GM18858 (cell line): Measurements from ENCODE around the gene SPATC1L.

ENCODE experiments used
- ATAC-seq: cut with Tn5 transposase; IDR thresholded peaks from one replicate; pipeline ENCODE4 v1.9.1; 2021; ENCODE audit not compliant: unreplicated experiment

SPATC1L gene

DNA sequence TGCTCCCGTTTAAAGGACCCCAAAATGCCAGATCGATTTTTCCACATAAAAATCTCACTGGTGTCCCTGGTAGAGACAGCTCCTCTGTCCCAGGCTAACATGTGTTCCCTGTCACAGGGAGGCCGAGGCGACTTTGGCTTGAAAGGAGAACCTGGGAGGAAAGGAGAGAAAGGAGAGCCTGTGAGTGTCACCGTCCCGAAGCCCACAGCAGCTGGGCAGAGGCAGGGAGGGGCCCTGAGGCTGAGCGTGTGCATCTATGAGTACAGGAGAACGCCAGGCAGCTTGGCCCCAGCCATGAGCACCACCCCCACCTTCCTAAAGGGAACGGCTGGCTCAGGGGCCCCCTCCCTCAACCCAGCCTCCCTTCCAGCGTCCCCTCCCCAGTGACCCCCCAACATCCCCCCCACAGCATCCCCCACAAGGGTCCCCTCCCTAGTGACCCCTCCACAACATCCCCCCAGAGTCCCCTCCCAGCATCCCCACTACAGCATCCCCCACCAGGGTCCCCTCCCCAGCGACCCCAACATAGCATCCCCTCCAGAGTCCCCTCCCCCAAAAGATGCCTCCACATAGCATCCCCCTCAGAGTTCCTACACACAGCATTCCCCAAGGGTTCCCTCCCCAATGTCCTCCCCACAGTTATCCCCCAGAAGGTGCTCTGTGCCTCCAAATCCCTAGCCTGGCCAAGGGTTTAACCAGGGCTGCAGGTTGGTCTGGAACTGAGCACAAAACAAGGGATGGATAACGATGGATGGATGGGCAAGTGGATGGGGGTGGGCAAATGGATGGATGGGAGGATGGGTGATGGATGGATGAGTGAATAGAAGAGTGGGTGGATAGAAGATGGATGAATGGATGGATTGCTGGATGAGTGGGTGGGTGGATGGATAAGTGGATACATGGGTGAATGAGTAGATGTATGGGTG, 61.2 kb downstream of the SPATC1L start:
- ATAC-seq = no peak

GRCh38 chr21:46122237-46122671, 62.0 kb downstream of the SPATC1L start:
- ATAC-seq = no peak

DNA sequence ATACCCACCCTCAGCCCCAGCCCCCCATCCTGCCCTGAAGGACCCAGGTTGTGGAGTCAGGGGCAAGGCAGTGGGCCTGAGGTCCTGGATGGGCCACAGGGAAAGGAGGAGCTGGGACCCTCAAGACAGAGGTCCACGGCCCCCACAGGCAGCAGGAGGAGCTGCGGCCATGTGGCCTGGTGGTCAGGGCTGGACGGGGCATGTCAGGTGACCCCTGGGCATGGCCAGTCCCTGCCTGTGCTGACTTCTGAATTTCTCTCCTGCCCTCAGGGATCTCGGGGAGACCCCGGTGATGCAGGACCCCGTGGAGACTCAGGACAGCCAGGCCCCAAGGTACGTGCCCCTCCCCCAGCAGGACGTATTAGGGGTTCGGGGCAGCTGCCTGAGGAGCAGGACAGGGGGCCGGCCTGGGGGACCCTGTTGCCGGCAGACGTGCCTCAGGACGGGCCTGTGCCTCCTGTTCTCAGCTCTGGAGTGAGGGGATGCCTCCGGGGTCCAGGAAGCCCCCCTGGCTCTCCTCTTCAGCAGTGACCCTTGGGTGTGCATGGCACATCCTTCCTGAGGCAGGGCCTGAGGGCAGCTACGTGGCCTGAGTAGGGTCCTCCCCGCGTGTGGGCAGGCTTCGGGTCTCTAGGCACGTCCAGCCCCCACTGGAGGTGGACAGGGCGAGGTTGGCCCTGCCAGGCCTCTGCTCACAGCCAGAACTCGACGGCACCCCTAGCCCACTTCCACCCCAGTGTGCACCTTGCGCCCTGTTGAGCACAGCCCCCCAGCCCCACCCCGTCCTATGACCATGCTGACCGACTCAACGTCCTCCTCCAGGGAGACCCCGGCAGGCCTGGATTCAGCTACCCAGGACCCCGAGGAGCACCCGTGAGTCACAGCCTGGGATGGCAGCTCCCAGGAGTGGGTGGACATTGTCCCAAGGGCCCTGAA, 62.7 kb downstream of the SPATC1L start:
- ATAC-seq = no peak

- no peak for ATAC-seq
Measured at GRCh38 chr21:46120301-46121285, 63.7 kb downstream of the SPATC1L start.

GRCh38 chr21:46119637-46120271, 64.5 kb downstream of the SPATC1L start:
- ATAC-seq = no peak

DNA sequence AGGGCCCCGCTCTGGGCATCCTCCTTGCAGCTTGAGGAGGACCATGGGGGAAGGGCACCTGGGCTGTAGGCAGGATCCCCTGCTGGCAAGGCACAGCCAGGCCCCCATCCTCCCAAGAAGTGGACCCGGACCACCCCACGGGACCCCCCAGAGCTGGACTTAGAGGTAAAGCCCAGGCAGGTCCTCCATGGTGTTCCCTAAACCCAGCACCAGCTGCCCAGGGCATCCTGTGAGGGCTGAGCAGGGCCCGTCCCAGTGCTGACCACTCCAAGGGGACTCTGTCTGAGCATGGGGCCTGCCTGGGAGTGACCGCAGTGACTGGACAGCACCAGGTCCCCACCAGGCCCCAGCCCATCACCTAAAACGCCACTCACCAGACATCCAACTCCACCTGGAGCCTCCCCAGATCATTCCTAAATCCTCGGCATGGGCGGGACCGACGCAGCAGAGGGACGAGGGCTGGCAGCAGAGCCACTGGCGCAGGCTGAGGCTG, 65.1 kb downstream of the SPATC1L start:
- ATAC-seq = no peak

GRCh38 chr21:46118316-46119143, 65.7 kb downstream of the SPATC1L start:
- ATAC-seq = no peak

GRCh38 chr21:46117586-46118315, 66.5 kb downstream of the SPATC1L start:
- ATAC-seq = no peak

- ATAC-seq = no peak
Measured at GRCh38 chr21:46116776-46117585, 67.3 kb downstream of the SPATC1L start.

GRCh38 chr21:46116189-46116775, 68.0 kb downstream of the SPATC1L start:
- no peak for ATAC-seq

- ATAC-seq = no peak
Measured at GRCh38 chr21:46115441-46116188, 68.6 kb downstream of the SPATC1L start.

- no peak for ATAC-seq
Measured at GRCh38 chr21:46114963-46115362, 69.3 kb downstream of the SPATC1L start.

- no peak for ATAC-seq
Measured at GRCh38 chr21:46113497-46114176, 70.6 kb downstream of the SPATC1L start.

DNA sequence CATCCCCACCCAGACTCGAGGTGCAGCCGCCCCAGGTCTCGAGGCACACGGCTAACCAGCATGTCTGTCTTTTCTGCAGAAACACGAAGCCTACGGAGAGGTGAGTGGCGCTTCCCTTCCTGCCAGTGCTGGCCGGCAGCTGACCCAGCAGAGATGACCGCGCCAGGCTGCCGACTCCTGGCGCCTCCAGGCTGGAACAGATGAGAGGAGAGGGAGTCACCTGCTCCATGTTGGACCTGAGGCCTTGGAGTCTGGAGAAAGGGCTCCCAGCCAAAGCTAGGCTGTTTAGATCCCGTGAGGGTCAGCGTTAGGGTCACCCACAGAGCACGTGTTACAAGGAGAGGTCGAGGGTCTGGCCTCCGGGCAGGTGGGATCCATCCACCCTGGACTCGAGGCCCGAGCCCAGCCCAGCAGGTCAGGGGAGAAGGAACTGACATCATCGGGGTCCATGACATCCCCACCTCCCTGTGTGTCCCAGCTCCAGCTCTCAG, 71.5 kb downstream of the SPATC1L start:
- no peak for ATAC-seq

DNA sequence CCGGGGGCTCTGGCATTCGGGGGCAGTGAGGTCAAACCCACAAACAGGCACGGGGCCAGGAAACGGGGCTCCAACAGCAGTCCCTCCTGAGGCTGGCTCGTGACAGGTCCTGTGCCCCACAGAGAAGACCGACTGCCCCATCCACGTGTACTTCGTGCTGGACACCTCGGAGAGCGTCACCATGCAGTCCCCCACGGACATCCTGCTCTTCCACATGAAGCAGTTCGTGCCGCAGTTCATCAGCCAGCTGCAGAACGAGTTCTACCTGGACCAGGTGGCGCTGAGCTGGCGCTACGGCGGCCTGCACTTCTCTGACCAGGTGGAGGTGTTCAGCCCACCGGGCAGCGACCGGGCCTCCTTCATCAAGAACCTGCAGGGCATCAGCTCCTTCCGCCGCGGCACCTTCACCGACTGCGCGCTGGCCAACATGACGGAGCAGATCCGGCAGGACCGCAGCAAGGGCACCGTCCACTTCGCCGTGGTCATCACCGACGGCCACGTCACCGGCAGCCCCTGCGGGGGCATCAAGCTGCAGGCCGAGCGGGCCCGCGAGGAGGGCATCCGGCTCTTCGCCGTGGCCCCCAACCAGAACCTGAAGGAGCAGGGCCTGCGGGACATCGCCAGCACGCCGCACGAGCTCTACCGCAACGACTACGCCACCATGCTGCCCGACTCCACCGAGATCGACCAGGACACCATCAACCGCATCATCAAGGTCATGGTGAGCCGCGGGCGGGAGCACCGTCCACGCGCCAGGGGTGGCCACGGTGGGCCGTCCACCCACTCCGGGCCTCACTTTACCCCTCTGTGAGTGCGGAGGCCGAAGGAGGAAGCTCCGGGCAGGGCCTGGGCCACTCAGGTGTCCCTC, 72.2 kb downstream of the SPATC1L start:
- no peak for ATAC-seq
